ENCODE data around the gene GTF3C5.
"Not testable (repeated sequence)": the region's sequence is repeated elsewhere in the genome, so short reads cannot be mapped to it uniquely, and the experiment has no call there.

The GTF3C5 gene

GRCh38 chr9:133057006-133057405 lies 26.2 kb downstream of the GTF3C5 start:
- DNase-seq: no peak

DNA sequence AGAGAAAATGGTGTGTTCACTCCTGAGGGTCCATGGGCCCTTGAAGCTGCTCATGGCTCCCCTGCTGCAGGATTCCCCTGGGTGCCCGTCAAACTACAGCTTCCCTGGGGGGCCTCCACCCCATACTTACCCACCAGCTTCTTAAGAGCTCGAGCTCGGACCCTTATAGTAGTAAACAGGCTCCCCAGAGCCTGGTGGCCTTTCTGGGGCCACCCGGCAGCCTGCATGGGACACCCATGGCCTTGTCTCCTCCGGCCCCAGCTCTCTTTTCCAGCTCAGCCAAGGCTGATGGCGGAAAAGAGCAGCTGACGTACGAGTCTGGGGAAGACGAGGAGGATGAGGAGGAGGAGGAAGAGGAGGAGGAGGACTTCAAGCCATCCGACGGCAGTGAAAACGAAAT lies 26.8 kb downstream of the GTF3C5 start:
- no peak for DNase-seq

DNA sequence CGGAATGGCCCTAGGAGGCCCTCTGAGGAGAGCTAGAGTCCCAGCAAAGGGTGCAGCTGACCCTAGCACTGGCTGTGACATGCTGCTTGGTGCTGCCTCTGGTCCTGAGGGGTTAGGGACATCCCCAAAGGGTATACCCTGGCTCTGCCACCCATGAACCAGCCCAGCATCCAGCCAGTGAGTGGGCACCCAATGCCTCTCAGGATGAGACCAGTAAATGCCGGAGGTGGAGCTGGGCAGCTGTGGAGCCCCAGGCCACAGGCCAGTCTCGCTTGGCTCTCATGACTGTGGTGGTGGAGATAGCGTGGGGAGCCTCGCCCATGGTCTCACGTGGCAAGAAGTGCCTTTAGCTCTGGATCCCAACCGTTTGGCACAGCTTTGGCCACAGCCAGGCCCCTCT lies 27.3 kb downstream of the GTF3C5 start:
- DNase-seq: no peak

DNA sequence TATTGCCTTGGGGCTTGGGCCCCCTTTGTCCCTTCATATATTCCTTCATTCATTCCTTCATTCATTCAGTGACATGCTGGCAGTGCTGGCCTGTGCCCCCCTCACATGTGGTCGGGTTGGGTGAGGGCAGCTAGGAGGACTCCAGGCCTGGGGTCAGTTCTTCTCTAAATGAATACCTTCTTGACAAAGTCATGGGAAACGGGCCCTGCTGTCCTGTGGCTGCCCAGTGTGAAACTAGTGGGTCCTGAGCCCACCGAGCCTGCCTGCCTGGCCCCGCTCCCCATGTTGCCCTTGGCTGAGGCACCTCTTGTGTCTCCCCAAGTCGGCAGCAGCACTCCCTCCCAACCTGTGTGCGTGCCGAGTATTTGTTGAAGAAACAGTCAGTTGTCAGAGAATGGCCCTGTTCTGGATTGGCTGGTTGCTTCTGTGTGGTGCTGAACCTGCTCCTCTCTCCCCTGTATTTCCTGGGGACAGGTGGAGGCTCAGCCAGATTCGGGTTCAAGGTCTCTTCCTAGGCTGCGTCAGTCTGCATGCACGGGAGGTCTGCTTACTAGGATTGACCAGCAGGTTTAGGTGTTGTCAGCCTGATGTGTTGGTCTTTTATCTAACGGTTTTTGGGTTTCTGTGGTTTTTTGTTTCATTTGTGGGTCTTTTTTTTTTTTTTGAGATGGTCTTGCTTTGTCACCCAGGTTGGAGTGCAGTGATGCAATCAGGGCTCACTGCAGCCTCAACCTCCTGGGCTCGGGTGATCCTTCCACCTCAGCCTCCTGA lies 27.9 kb downstream of the GTF3C5 start:
- no peak for DNase-seq

DNA sequence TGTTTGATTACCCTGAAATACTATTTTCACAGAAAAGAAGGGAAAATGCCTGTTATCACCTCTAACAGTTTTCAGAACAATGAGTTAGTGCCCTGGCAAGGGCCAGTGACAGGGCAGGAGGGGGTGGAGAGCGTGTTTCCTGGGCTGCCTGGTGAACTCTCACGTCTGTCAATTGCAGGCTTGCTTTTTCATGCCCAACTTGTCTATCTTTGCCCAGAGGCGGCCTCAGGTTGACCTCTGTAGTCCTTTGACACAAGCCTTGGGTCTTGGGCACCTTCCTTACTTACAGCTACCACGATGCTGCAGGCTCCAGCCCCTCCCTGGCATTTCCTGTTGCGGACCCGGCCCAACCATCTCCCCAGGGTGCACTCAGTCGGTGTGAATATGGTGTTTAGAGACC lies 28.8 kb downstream of the GTF3C5 start:
- DNase-seq: no peak

DNA sequence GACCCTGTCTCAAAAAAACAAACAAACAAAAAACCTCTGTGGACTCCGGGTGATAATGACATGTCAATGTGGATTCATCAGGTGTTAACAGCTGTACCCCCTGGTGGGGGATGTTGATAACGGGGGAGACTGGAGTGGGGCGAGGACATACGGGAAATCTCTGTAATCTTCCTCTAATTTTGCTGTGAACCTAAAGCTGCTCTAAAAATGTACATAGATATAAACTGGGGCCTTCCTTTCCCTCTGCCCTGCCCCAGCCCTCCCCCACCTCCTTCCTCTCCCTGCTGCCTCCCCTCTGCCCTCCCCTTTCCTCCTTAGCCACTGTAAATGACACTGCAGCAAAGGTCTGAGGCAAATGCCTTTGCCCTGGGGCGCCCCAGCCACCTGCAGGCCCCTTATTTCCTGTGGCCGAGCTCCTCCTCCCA lies 29.6 kb downstream of the GTF3C5 start:
- no peak for DNase-seq

DNA sequence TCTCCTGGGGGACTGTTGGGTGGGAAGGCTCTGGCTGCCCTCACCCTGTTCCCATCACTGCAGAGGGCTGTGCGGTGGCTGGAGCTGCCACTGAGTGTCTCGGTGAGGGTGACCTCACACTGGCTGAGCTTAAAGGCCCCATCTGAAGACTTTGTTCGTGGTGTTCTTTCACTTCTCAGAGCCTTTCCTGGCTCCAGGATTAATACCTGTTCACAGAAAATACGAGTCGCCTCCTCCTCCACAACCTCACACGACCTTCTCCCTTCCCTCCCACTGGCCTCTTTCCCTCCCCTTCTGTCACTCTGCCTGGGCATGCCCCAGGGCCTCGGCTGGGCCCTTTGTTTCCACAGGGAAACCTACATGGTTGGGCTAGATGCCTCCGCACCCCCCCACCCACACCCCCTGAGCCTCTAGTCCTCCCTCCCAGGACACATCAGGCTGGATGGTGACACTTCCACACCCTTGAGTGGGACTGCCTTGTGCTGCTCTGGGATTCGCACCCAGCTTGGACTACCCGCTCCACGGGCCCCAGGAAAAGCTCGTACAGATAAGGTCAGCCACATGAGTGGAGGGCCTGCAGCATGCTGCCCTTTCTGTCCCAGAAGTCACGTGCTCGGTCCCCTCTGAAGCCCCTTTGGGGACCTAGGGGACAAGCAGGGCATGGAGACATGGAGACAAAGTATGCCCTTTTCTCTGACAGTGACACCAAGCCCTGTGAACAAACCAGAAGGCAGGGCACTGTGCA lies 30.4 kb downstream of the GTF3C5 start:
- DNase-seq: not testable (repeated sequence)

DNA sequence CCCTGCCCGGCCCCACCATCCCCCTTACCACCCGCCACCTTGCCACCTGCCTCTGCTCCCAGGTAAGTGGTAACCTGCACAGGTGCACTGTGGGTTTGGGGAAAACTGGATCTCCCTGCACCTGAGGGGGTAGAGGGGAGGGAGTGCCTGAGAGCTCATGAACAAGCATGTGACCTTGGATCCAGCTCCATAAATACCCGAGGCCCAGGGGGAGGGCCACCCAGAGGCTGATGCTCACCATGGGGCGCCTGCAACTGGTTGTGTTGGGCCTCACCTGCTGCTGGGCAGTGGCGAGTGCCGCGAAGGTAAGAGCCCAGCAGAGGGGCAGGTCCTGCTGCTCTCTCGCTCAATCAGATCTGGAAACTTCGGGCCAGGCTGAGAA lies 31.0 kb downstream of the GTF3C5 start, which contains the start of gene CEL:
Gene CEL, plus strand, starts transcription at position 218 of the 382 bp plus-strand sequence. Its CDS starts 22 bp downstream, at position 240.
- DNase-seq: not testable (repeated sequence)

DNA sequence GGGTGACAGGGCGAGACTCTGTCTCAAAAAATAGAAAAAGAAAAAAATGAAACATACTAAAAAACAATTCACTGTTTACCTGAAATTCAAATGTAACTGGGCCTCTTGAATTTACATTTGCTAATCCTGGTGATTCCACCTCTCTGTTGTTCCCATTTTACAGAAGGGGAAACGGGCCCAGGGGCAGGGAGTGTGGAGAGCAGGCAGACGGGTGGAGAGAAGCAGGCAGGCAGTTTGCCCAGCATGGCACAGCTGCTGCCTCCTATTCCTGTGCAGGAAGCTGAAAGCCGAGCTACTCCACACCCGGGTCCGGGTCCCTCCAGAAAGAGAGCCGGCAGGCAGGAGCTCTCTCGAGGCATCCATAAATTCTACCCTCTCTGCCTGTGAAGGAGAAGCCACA lies 31.8 kb downstream of the GTF3C5 start:
- not testable (repeated sequence) for DNase-seq

- no peak for DNase-seq
Measured at GRCh38 chr9:133063159-133063499, 32.3 kb downstream of the GTF3C5 start.

DNA sequence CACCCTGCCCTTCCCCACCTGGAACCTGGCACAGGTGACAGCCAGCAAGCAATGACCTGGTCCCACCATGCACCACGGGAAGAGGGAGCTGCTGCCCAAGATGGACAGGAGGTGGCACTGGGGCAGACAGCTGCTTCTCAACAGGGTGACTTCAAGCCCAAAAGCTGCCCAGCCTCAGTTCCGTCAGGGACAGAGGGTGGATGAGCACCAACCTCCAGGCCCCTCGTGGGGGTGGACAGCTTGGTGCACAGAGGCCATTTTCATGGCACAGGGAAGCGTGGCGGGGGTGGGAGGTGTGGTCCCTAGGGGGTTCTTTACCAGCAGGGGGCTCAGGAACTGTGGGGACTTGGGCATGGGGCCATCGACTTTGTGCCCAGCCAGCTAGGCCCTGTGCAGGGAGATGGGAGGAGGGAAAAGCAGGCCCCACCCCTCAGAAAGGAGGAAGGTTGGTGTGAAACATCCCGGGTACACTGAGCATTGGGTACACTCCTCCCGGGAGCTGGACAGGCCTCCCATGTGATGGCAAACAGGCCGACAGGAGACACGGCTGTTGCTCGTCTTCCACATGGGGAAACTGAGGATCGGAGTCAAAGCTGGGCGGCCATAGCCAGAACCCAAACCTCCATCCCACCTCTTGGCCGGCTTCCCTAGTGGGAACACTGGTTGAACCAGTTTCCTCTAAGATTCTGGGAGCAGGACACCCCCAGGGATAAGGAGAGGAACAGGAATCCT lies 32.9 kb downstream of the GTF3C5 start:
- no peak for DNase-seq

- no peak for DNase-seq
Measured at GRCh38 chr9:133064241-133065069, 33.7 kb downstream of the GTF3C5 start.

DNA sequence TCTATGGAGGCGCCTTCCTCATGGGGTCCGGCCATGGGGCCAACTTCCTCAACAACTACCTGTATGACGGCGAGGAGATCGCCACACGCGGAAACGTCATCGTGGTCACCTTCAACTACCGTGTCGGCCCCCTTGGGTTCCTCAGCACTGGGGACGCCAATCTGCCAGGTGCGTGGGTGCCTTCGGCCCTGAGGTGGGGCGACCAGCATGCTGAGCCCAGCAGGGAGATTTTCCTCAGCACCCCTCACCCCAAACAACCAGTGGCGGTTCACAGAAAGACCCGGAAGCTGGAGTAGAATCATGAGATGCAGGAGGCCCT lies 34.2 kb downstream of the GTF3C5 start:
- DNase-seq: no peak

DNA sequence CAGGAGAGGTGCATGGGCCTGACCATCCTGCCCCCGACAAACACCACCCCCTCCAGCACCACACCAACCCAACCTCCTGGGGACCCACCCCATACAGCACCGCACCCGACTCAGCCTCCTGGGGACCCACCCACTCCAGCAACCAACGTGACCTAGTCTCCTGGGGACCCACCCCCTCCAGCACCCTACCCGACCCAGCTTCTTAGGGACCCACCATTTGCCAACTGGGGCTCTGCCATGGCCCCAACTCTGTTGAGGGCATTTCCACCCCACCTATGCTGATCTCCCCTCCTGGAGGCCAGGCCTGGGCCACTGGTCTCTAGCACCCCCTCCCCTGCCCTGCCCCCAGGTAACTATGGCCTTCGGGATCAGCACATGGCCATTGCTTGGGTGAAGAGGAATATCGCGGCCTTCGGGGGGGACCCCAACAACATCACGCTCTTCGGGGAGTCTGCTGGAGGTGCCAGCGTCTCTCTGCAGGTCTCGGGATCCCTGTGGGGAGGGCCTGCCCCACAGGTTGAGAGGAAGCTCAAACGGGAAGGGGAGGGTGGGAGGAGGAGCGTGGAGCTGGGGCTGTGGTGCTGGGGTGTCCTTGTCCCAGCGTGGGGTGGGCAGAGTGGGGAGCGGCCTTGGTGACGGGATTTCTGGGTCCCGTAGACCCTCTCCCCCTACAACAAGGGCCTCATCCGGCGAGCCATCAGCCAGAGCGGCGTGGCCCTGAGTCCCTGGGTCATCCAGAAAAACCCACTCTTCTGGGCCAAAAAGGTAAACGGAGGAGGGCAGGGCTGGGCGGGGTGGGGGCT lies 35.6 kb downstream of the GTF3C5 start:
- no peak for DNase-seq

DNA sequence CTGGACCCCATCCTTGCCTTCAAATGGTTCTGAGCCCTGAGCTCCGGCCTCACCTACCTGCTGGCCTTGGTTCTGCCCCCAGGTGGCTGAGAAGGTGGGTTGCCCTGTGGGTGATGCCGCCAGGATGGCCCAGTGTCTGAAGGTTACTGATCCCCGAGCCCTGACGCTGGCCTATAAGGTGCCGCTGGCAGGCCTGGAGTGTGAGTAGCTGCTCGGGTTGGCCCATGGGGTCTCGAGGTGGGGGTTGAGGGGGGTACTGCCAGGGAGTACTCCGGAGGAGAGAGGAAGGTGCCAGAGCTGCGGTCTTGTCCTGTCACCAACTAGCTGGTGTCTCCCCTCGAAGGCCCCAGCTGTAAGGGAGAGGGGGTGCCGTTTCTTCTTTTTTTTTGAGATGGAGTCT lies 36.2 kb downstream of the GTF3C5 start:
- no peak for DNase-seq

DNA sequence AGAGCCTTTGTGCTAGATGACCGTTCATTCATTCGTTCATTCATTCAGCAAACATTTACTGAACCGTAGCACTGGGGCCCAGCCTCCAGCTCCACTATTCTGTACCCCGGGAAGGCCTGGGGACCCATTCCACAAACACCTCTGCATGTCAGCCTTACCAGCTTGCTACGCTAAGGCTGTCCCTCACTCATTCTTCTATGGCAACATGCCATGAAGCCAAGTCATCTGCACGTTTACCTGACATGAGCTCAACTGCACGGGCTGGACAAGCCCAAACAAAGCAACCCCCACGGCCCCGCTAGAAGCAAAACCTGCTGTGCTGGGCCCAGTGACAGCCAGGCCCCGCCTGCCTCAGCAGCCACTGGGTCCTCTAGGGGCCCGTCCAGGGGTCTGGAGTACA lies 37.0 kb downstream of the GTF3C5 start:
- no peak for DNase-seq

DNA sequence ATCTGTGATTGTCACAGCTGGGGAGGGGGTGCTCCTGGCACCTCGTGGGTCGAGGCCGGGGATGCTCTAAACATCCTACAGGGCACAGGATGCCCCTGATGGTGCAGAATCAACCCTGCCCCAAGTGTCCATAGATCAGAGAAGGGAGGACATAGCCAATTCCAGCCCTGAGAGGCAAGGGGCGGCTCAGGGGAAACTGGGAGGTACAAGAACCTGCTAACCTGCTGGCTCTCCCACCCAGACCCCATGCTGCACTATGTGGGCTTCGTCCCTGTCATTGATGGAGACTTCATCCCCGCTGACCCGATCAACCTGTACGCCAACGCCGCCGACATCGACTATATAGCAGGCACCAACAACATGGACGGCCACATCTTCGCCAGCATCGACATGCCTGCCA lies 37.6 kb downstream of the GTF3C5 start:
- DNase-seq: not testable (repeated sequence)

- not testable (repeated sequence) for DNase-seq
Measured at GRCh38 chr9:133070500-133070961, 39.7 kb downstream of the GTF3C5 start.

DNA sequence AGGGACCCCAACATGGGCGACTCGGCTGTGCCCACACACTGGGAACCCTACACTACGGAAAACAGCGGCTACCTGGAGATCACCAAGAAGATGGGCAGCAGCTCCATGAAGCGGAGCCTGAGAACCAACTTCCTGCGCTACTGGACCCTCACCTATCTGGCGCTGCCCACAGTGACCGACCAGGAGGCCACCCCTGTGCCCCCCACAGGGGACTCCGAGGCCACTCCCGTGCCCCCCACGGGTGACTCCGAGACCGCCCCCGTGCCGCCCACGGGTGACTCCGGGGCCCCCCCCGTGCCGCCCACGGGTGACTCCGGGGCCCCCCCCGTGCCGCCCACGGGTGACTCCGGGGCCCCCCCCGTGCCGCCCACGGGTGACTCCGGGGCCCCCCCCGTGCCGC lies 40.2 kb downstream of the GTF3C5 start:
- not testable (repeated sequence) for DNase-seq

- DNase-seq: no peak
Measured at GRCh38 chr9:133071484-133072150, 40.8 kb downstream of the GTF3C5 start.

DNA sequence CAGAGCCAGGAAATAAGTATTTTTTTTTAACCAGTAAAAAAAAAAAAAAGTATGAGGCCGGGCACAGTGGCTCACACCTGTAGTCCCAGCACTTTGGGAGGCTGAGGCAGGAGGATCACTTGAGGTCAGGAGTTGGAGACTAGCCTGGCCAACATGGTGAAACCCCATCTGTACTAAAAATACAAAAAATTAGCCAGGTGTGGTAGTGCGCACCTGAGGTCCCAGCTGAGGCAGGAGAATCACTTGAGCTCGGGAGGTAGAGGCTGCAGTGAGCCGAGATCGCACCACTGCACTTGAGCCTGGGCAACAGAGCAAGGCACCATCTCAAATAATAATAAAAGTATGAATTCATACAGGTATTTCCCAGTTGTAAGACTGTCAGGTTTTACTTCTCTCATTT lies 41.4 kb downstream of the GTF3C5 start:
- not testable (repeated sequence) for DNase-seq

All from activated CD4-positive, CD25-positive, alpha-beta regulatory T cell (primary cell).